SK-N-SH treated with all-trans-retinoic acid at 6 μM for 48 hours (cell line): ENCODE data around the gene HPN.

Experiments
- ATAC-seq: fragments of 200-7000 bp; cut with Tn5 transposase; 3 replicates; pipeline ENCODE4 v1.9.1; 2020; ENCODE audit warnings: mild to moderate bottlenecking, moderate library complexity
- ARNTL ChIP-seq: fragments of 450-650 bp; formaldehyde crosslinking; IDR thresholded peaks from 2 replicates; pipeline ENCODE4 v1.5.0; 2020; ENCODE audit warnings: low read depth, mild to moderate bottlenecking, moderate library complexity, borderline replicate concordance
- BACH2 ChIP-seq: fragments of 250-450 bp; sonication (Bioruptor Pico); IDR thresholded peaks from 2 replicates; pipeline ENCODE4 v1.9.0; 2021; ENCODE audit warnings: mild to moderate bottlenecking, borderline replicate concordance
- CSDC2 ChIP-seq: fragments of 250-450 bp; sonication (Bioruptor Pico); IDR thresholded peaks from 2 replicates; pipeline ENCODE4 v1.5.0; 2020; ENCODE audit warnings: mild to moderate bottlenecking, moderate library complexity
- CSRNP3 ChIP-seq: fragments of 250-450 bp; sonication (Bioruptor Pico); IDR thresholded peaks from 2 replicates; pipeline ENCODE4 v1.5.1; 2021; ENCODE audit warnings: mild to moderate bottlenecking, moderate library complexity
- ESRRG ChIP-seq: fragments of 250-450 bp; sonication (Bioruptor Pico); IDR thresholded peaks from 2 replicates; pipeline ENCODE4 v1.6.1; 2021; ENCODE audit warnings: mild to moderate bottlenecking
- GLIS3 ChIP-seq: fragments of 250-450 bp; sonication (Bioruptor Pico); IDR thresholded peaks from 2 replicates; pipeline ENCODE4 v1.5.0; 2020; ENCODE audit warnings: mild to moderate bottlenecking, moderate library complexity
- ISL1 ChIP-seq: fragments of 250-450 bp; sonication (Bioruptor Pico); IDR thresholded peaks from 2 replicates; pipeline ENCODE4 v2.1.2; 2022; ENCODE audit warnings: mild to moderate bottlenecking, moderate library complexity
- PATZ1 ChIP-seq: fragments of 250-450 bp; sonication (Bioruptor Pico); IDR thresholded peaks from 2 replicates; pipeline ENCODE4 v1.8.0; 2020; ENCODE audit warnings: mild to moderate bottlenecking, moderate library complexity, borderline replicate concordance
- POU6F1 ChIP-seq: fragments of 250-450 bp; sonication (Bioruptor Pico); IDR thresholded peaks from 2 replicates; pipeline ENCODE4 v1.8.0; 2021; ENCODE audit warnings: low read depth, mild to moderate bottlenecking, moderate library complexity, borderline replicate concordance
- PPARA ChIP-seq: fragments of 250-450 bp; sonication (Bioruptor Pico); IDR thresholded peaks from 2 replicates; pipeline ENCODE4 v1.5.0; 2020; ENCODE audit warnings: mild to moderate bottlenecking, borderline replicate concordance
- RARB ChIP-seq: fragments of 250-450 bp; sonication (Bioruptor Pico); IDR thresholded peaks from 2 replicates; pipeline ENCODE4 v1.8.0; 2021; ENCODE audit warnings: mild to moderate bottlenecking, moderate library complexity
- TOX ChIP-seq: fragments of 250-450 bp; sonication (Bioruptor Pico); IDR thresholded peaks from 2 replicates; pipeline ENCODE4 v1.8.0; 2021; ENCODE audit warnings: mild to moderate bottlenecking, moderate library complexity, borderline replicate concordance
- TSHZ2 ChIP-seq: fragments of 250-450 bp; sonication (Bioruptor Pico); IDR thresholded peaks from 2 replicates; pipeline ENCODE4 v1.5.0; 2020; ENCODE audit warnings: mild to moderate bottlenecking, moderate library complexity
- ZC3H10 ChIP-seq: fragments of 250-450 bp; sonication (Bioruptor Pico); IDR thresholded peaks from 2 replicates; pipeline ENCODE4 v1.5.1; 2021; ENCODE audit warnings: mild to moderate bottlenecking, moderate library complexity
- ZFP3 ChIP-seq: fragments of 250-450 bp; sonication (Bioruptor Pico); IDR thresholded peaks from 2 replicates; pipeline ENCODE4 v1.5.0; 2020; ENCODE audit warnings: mild to moderate bottlenecking, moderate library complexity
- ZFP30 ChIP-seq: fragments of 450-650 bp; formaldehyde crosslinking; IDR thresholded peaks from 2 replicates; pipeline ENCODE4 v1.5.0; 2022; ENCODE audit warnings: mild to moderate bottlenecking, moderate library complexity
- ZNF565 ChIP-seq: fragments of 450-650 bp; formaldehyde crosslinking; conservative IDR thresholded peaks from 2 replicates; pipeline ENCODE4 v1.5.0; 2020; ENCODE audit warnings: low read depth, mild to moderate bottlenecking, moderate library complexity
- ZNF70 ChIP-seq: fragments of 450-650 bp; formaldehyde crosslinking; IDR thresholded peaks from 2 replicates; pipeline ENCODE4 v1.5.0; 2020; ENCODE audit warnings: mild to moderate bottlenecking, moderate library complexity
- ZNF8 ChIP-seq: fragments of 450-650 bp; formaldehyde crosslinking; IDR thresholded peaks from 2 replicates; pipeline ENCODE4 v1.5.0; 2020; ENCODE audit warnings: mild to moderate bottlenecking, moderate library complexity

HPN gene

GRCh38 chr19:35093941-35094647, 52.6 kb downstream of the HPN start:
- TF ChIP-seq TOX, result no peak
- ATAC-seq, result no peak

- no peak for ATAC-seq
- TF ChIP-seq BACH2 (CRISPR knock-in tag) (no peak), CSDC2 (CRISPR knock-in tag) (no peak), TOX (no peak), GLIS3 (CRISPR knock-in tag) (no peak), CSRNP3 (CRISPR knock-in tag) (no peak), RARB (no peak), ZNF8 (no peak), TSHZ2 (CRISPR knock-in tag) (no peak), ZC3H10 (CRISPR knock-in tag) (no peak), PATZ1 (CRISPR knock-in tag) (no peak), ZFP30 (CRISPR knock-in tag) (no peak), PPARA (CRISPR knock-in tag) (no peak), ZNF565 (no peak), ZNF70 (CRISPR knock-in tag) (no peak), ESRRG (CRISPR knock-in tag) (no peak), POU6F1 (no peak), ARNTL (CRISPR knock-in tag) (no peak), ISL1 (CRISPR knock-in tag) (no peak)
These were observed 53.1 kb downstream of the HPN start for GRCh38 chr19:35094656-35095055.

- peak; percentile 30; the same call in 1 of the 3 replicates for ATAC-seq
- TF ChIP-seq ZFP30 (CRISPR knock-in tag), result no peak
- TF ChIP-seq GLIS3 (CRISPR knock-in tag), result no peak
- no peak for TF ChIP-seq CSRNP3 (CRISPR knock-in tag)
- no peak for TF ChIP-seq ZFP3 (CRISPR knock-in tag)
- TF ChIP-seq ESRRG (CRISPR knock-in tag), result no peak
- TF ChIP-seq ZC3H10 (CRISPR knock-in tag), result no peak
These were observed 54.3 kb downstream of the HPN start for GRCh38 chr19:35095667-35096368.
